Osteoblast (primary cell): ENCODE data around the gene NDUFB7. TPM values are rescaled to one million over a fixed set of nuclear protein-coding genes. Genes with fewer than 3 reads are reported as not detected.

Experiments
- DNase-seq: peaks from one replicate; pipeline ENCODE4 v3.0.0; 2011; ENCODE audit warnings: low spot score, mixed read lengths; ENCODE audit not compliant: insufficient read length; ENCODE audit errors: missing footprints
- H2AFZ ChIP-seq: 2 replicates; pipeline ENCODE4 v1.6.0; 2011; ENCODE audit warnings: mild to moderate bottlenecking, low read length
- H3K27ac ChIP-seq: 2 replicates; pipeline ENCODE4 v1.5.1; 2011; ENCODE audit warnings: mild to moderate bottlenecking, low read depth, low read length, moderate library complexity
- H3K27me3 ChIP-seq: 2 replicates; pipeline ENCODE4 v1.6.0; 2012; ENCODE audit warnings: mild to moderate bottlenecking, control low read depth, inconsistent platforms, low read length, moderate library complexity; ENCODE audit not compliant: insufficient read depth
- H3K36me3 ChIP-seq: 2 replicates; pipeline ENCODE4 v1.5.1; 2011; ENCODE audit warnings: mild to moderate bottlenecking, low read length, control low read depth, moderate library complexity; ENCODE audit not compliant: insufficient read depth
- H3K4me1 ChIP-seq: 2 replicates; pipeline ENCODE4 v1.5.1; 2011; ENCODE audit warnings: mild to moderate bottlenecking, low read length, control low read depth, moderate library complexity; ENCODE audit not compliant: insufficient read depth
- H3K4me2 ChIP-seq: 2 replicates; pipeline ENCODE4 v1.6.0; 2011; ENCODE audit warnings: mild to moderate bottlenecking, low read length; ENCODE audit not compliant: insufficient read depth
- H3K4me3 ChIP-seq: fragments of 200-600 bp; sonication (generic); 3 replicates; pipeline ENCODE4 v1.5.1; 2012; ENCODE audit warnings: mild to moderate bottlenecking, low read length, inconsistent platforms; ENCODE audit not compliant: insufficient read depth
- H3K79me2 ChIP-seq: 2 replicates; pipeline ENCODE4 v1.6.0; 2012; ENCODE audit warnings: mild to moderate bottlenecking, low read length, control low read depth, inconsistent platforms; ENCODE audit not compliant: insufficient read depth
- H3K9me3 ChIP-seq: 2 replicates; pipeline ENCODE4 v1.5.1; 2011; ENCODE audit warnings: low read depth, low read length, control low read depth
- H4K20me1 ChIP-seq: 2 replicates; pipeline ENCODE4 v1.6.0; 2012; ENCODE audit warnings: mild to moderate bottlenecking, low read length, control low read depth; ENCODE audit not compliant: insufficient read depth
- total RNA-seq: library from RNA; depleted of rRNA; stranded (reverse); fragments of >200 nt; gene quantifications from 2 replicates; pipeline ENCODE4 v1.2.3, GENCODE V29; 2012
- TF ChIP-seq, protein P1 (sequence below): IDR thresholded peaks from 2 replicates; pipeline ENCODE4 v1.5.1; 2011; ENCODE audit warnings: mild to moderate bottlenecking, low read depth, low read length, moderate library complexity; ENCODE audit errors: extremely low read depth

Gene NDUFB7
- 219 and 227 TPM in 2 replicates for total RNA-seq

DNA sequence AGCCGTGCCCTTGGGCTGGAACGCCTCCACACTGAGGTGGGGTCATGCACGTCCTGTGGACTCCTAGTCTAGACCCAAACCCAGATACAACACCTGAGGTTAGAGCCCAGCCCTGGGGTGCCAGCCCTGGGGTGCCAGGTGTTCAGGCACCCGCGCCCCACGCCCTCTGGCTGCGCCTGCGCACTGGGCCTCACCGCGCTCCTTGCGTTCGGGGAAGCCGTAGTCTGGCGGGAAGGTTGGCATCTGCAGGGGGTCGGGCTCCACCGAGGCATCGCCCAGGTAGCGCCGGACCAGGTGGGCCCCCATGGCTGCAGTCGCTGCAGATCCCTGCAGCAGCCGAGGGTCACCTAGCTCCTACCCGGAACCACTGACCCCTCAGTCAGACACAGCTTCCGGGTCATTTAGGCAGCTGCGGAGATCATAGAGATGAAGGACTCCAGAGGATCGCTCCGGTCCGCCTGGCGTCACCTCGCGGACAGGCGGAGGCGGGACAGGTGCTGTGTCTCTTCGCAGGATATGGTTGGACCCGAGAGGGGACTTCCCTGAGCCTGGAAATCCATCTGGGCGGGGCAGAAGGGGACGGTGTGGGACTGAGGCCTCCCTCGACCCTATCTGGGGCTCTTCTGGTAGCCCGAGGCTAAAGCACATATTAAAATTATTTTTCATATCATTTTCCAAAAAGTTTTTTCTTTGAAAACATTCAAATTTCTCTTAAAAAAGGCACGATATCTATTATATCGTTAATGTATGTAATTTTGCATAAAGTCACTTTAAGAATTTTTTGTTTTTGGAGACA lies at the start of gene NDUFB7:
Gene NDUFB7 (minus strand): TSS at position 372 of the 796 bp plus-strand sequence. CDS start 66 bp downstream, at position 306.
- TF ChIP-seq, protein P1, sequence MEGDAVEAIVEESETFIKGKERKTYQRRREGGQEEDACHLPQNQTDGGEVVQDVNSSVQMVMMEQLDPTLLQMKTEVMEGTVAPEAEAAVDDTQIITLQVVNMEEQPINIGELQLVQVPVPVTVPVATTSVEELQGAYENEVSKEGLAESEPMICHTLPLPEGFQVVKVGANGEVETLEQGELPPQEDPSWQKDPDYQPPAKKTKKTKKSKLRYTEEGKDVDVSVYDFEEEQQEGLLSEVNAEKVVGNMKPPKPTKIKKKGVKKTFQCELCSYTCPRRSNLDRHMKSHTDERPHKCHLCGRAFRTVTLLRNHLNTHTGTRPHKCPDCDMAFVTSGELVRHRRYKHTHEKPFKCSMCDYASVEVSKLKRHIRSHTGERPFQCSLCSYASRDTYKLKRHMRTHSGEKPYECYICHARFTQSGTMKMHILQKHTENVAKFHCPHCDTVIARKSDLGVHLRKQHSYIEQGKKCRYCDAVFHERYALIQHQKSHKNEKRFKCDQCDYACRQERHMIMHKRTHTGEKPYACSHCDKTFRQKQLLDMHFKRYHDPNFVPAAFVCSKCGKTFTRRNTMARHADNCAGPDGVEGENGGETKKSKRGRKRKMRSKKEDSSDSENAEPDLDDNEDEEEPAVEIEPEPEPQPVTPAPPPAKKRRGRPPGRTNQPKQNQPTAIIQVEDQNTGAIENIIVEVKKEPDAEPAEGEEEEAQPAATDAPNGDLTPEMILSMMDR = peak; percentile 74
- H2AFZ ChIP-seq = peak within 1 kb of the TSS; percentile 97
- no peaks in the 10 kb centered on the region for H3K27me3 ChIP-seq
- H3K9me3 ChIP-seq = no peaks in the 10 kb centered on the region
- H3K27ac ChIP-seq = peak within 1 kb of the TSS; percentile 71
- H3K79me2 ChIP-seq = peaks cover 33% of the 10 kb centered on the region
- H3K4me1 ChIP-seq = peaks cover 10% of the 10 kb centered on the region
- peak within 1 kb of the TSS; percentile 92 for H3K4me2 ChIP-seq
- DNase-seq = peak; percentile 99
- H3K4me3 ChIP-seq = peak within 1 kb of the TSS; percentile 100
- H3K36me3 ChIP-seq = no peaks in the 10 kb centered on the region
- peaks cover 3% of the 10 kb centered on the region for H4K20me1 ChIP-seq

DNA sequence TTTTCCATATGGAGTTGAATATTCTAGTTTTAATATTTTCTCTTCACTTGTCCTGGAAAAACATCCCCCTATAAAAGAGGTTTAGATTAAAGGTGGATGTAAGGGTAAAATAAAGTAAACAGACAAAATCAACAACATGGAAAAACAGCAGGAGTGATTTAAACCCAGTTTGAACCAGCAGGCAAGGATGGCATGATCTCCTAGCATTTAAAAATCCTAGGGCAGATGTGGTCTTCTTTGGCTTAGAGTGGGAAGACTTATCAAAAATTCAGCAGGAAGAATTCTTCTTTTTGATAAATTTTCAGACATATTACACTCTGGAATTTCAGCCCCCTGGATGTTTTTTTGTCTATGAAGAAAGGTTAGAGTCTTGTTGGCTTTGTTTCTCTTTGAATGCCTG lies 47.5 kb upstream of the NDUFB7 start:
- no peak for DNase-seq
- Histone ChIP-seq H4K20me1 (no peaks in the 10 kb centered on the region), H3K27me3 (no peaks in the 10 kb centered on the region), H3K9me3 (peaks cover 4% of the 10 kb centered on the region), H3K79me2 (no peaks in the 10 kb centered on the region), H3K4me2 (no peak overlapping the region), H3K4me1 (no peaks in the 10 kb centered on the region), H3K27ac (no peak overlapping the region), H3K36me3 (no peaks in the 10 kb centered on the region), H2AFZ (no peak overlapping the region), H3K4me3 (no peak overlapping the region)
- TF ChIP-seq, protein P1 = no peak

DNA sequence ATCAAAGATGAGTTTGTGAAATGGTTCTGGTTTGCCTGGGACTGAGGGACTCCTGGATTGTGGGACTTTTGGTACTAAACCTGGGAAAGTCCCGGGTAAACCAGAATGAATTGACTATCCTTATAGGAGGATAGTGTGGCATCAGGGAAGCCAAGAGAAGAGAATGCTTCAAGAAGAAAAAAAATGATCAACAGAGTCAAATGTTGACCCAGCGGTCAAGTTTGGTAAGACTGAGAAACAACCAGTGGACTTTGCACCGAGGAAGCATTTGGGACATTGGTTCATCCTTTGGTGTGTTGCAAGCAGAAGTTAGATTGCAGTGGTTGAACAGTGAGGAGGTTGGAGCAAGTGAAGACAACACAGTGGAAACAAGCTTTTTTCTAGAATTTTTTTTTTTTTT lies 44.5 kb upstream of the NDUFB7 start:
- DNase-seq = no peak
- no peaks in the 10 kb centered on the region for H3K4me1 ChIP-seq
- no peak overlapping the region for H3K4me3 ChIP-seq

DNA sequence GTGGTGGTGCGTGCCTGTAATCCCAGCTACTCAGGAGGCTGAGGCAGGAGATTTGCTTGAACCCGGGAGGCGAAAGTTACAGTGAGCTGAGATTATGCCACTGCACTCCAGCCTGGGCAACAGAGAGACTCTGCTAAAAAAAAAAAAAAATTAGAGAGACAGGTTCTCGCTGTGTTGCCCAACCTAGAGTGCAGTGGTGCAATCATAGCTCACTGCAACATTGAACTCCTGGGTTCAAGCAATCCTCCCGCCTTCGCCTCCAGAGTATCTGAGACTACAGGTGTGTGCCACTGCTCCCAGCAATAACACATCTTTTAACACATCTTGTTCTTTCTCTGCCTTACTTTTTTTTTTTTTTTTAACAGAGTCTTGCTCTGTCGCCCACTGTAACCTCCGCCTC lies 43.8 kb upstream of the NDUFB7 start:
- TF ChIP-seq, protein P1 = no peak

More for the DNA sequence above, 44.5 kb upstream of the NDUFB7 start:
- H3K9me3 ChIP-seq = peaks cover 4% of the 10 kb centered on the region
- no peaks in the 10 kb centered on the region for H3K36me3 ChIP-seq
- H2AFZ ChIP-seq = no peak overlapping the region
- no peak overlapping the region for H3K27ac ChIP-seq
- H3K4me2 ChIP-seq = no peak overlapping the region
- TF ChIP-seq, protein P1 = no peak
- no peaks in the 10 kb centered on the region for H3K27me3 ChIP-seq
- H3K79me2 ChIP-seq = no peaks in the 10 kb centered on the region
- H4K20me1 ChIP-seq = no peaks in the 10 kb centered on the region

More for the DNA sequence above, 43.8 kb upstream of the NDUFB7 start:
- Histone ChIP-seq H3K79me2 (no peaks in the 10 kb centered on the region), H2AFZ (no peak overlapping the region), H3K4me2 (no peak overlapping the region), H3K9me3 (peaks cover 4% of the 10 kb centered on the region), H3K4me1 (no peaks in the 10 kb centered on the region), H3K27me3 (no peaks in the 10 kb centered on the region), H3K4me3 (no peak overlapping the region), H3K36me3 (no peaks in the 10 kb centered on the region), H4K20me1 (no peaks in the 10 kb centered on the region), H3K27ac (no peak overlapping the region)
- DNase-seq = no peak
